ENCODE results near the gene HSD17B12.

HSD17B12 gene

GRCh38 chr11:43797866-43798265, 117.3 kb downstream of the HSD17B12 start:
- TF ChIP-seq CTCF (IDR thresholded peaks at IDR 0.05; ENCODE audit: extremely low read depth, missing control alignments), result no peak
- DNase-seq (ENCODE audit: low spot score), result no peak

- no peak for TF ChIP-seq CTCF (IDR thresholded peaks at IDR 0.05; ENCODE audit: extremely low read depth, missing control alignments)
- DNase-seq (ENCODE audit: low spot score), result no peak
These were observed 122.0 kb downstream of the HSD17B12 start for GRCh38 chr11:43802509-43802908.

- no peak for TF ChIP-seq CTCF (IDR thresholded peaks at IDR 0.05; ENCODE audit: extremely low read depth, missing control alignments)
- DNase-seq (ENCODE audit: low spot score), result no peak
These were observed 123.2 kb downstream of the HSD17B12 start for GRCh38 chr11:43803766-43804165.

- no peak for DNase-seq (ENCODE audit: low spot score)
- TF ChIP-seq CTCF (IDR thresholded peaks at IDR 0.05; ENCODE audit: extremely low read depth, missing control alignments), result no peak
These were observed 126.4 kb downstream of the HSD17B12 start for GRCh38 chr11:43806976-43807375.

- DNase-seq (ENCODE audit: low spot score), result no peak
- no peak for TF ChIP-seq CTCF (IDR thresholded peaks at IDR 0.05; ENCODE audit: extremely low read depth, missing control alignments)
These were observed 130.5 kb downstream of the HSD17B12 start for GRCh38 chr11:43810929-43811596.

GRCh38 chr11:43812471-43812870, 131.9 kb downstream of the HSD17B12 start:
- TF ChIP-seq CTCF (IDR thresholded peaks at IDR 0.05; ENCODE audit: extremely low read depth, missing control alignments), result no peak
- DNase-seq (ENCODE audit: low spot score), result no peak

- no peak for DNase-seq (ENCODE audit: low spot score)
- TF ChIP-seq CTCF (IDR thresholded peaks at IDR 0.05; ENCODE audit: extremely low read depth, missing control alignments), result no peak
These were observed 137.7 kb downstream of the HSD17B12 start for GRCh38 chr11:43818220-43818619.
